ENCODE results near the gene TMEM51. TPM values are rescaled to one million over a fixed set of nuclear protein-coding genes. Genes with fewer than 3 reads are reported as not detected.

The TMEM51 gene
- total and polyA plus RNA-seq, 9 of the 15 experiments (the other 6 are each of a cell fraction or from before 2014, with no cell fraction given), result 0.06 to 1.4 (median 0.58) TPM

GRCh38 chr1:15211424-15211823 lies 57.9 kb downstream of the TMEM51 start:
- Histone ChIP-seq H3K27ac (ENCODE audit: extremely low read depth, low read depth, low read length) (no peak overlapping the region), H3K27me3 (ENCODE audit: control insufficient read depth in 2 of 2, insufficient read depth in 2 of 2, low read length in 2 of 2) (peaks cover 44 to 49% of the 10 kb centered on the region in 2 experiments), H3K9me3 (replicated peaks; ENCODE audit: control insufficient read depth, insufficient read depth, low read depth, low read length) (no peaks in the 10 kb centered on the region), H3K9me1 (ENCODE audit: control insufficient read depth, insufficient read depth, low read length) (no peaks in the 10 kb centered on the region), H3K4me1 (replicated peaks in 1 of 2; ENCODE audit: control insufficient read depth in 2 of 2, insufficient read depth in 2 of 2, low read length in 2 of 2) (peaks cover 0 to 9% of the 10 kb centered on the region in 2 experiments; a peak in 1 of 5 replicates), H3K79me2 (ENCODE audit: control insufficient read depth, insufficient read depth, low read length) (no peaks in the 10 kb centered on the region), H3K9ac (ENCODE audit: insufficient read depth in 1 of 2, low read depth in 2 of 2, low read length in 2 of 2) (no peak overlapping the region), H3K36me3 (ENCODE audit: control insufficient read depth, insufficient read depth, low read length) (no peaks in the 10 kb centered on the region), H4K20me1 (replicated peaks; ENCODE audit: control insufficient read depth, insufficient read depth, low read length) (no peaks in the 10 kb centered on the region; the same call in 1 of the 2 replicates), H3K4me2 (ENCODE audit: insufficient read depth, low read length) (no peak overlapping the region), H3K4me3 (no peak overlapping the region), H2AFZ (ENCODE audit: low read depth, low read length) (no peak overlapping the region)
- FAIRE-seq (no peak), ATAC-seq (no peak), DNase-seq (ENCODE audit: extremely low read depth in 1 of 4, low spot score in 3 of 4) (no peak)
- WGBS (ENCODE audit: insufficient coverage, low coverage, missing lambda C conversion rate), result 4% methylated on average over 3 of the region's 3 CpGs
- no peak for TF ChIP-seq NCOA6 (IDR thresholded peaks at IDR 0.05)
- TF ChIP-seq RBM25 (IDR thresholded peaks at IDR 0.05; ENCODE audit: low read depth, low read length, severe bottlenecking), result peak; percentile 96
- 0 out of 2 replicates have a peak, but pooled peaks have one; percentile 48 for TF ChIP-seq PTBP1 (IDR thresholded peaks at IDR 0.05; ENCODE audit: low read depth, low read length)
- TF ChIP-seq ADNP (tag; IDR thresholded peaks at IDR 0.05), result peak; percentile 45; the same call in 1 of the 2 replicates
- peak; percentile 39 to 65; a peak in 3 of 4 replicates for TF ChIP-seq KDM1A (IDR thresholded peaks at IDR 0.05)
- no peak for TF ChIP-seq XRCC3 (IDR thresholded peaks at IDR 0.05)
- peak in 1 of 2 experiments; percentile 64; a peak in 1 of 4 replicates for TF ChIP-seq RCOR1 (IDR thresholded peaks at IDR 0.05; ENCODE audit: borderline replicate concordance in 1 of 2, low read depth in 2 of 2, low read length in 2 of 2)
- TF ChIP-seq SMAD3 (CRISPR knock-in tag; conservative IDR thresholded peaks at IDR 0.05), result no peak
- peak; percentile 56; the same call in 1 of the 2 replicates for TF ChIP-seq HDAC2 (IDR thresholded peaks at IDR 0.05)
- TF ChIP-seq ZFP36 (IDR thresholded peaks at IDR 0.05; ENCODE audit: low read depth, low read length, partially characterized antibody), result peak; percentile 95
- peak; percentile 89 for TF ChIP-seq BCOR (IDR thresholded peaks at IDR 0.05)
- TF ChIP-seq ZNF592 (IDR thresholded peaks at IDR 0.05), result no peak
- CTCF ChIA-PET (ENCODE audit: low intra/inter-chr PET ratio), result no interaction called here
- POLR2A ChIA-PET, result interaction anchor here (1.1 kb wide), 1 partner anchor 32 kb away, joined by 5 read pairs; no protein-coding TSS in a partner anchor
- in situ Hi-C loops (cut with MboI) (no loop called here), intact Hi-C loops (cut with micrococcal nuclease) (no loop called here)
- no TSS peak for BruUV-seq (replicated peaks)
